PFSK-1 (cell line): Measurements from ENCODE around the gene PTPN6.
A peak's percentile ranks its signal among the peaks of the same experiment; 100 is the strongest.

ENCODE experiments used
- FOXP2 ChIP-seq: optimal IDR thresholded peaks from 2 replicates; pipeline ENCODE3; 2011; ENCODE audit warnings: borderline replicate concordance, control low read depth, inconsistent platforms; ENCODE audit not compliant: insufficient read depth; ENCODE audit errors: extremely low read length, extremely low read depth
- POLR2AphosphoS5 ChIP-seq: IDR thresholded peaks from 2 replicates; pipeline ENCODE4 v1.6.1; 2012; ENCODE audit warnings: low read depth, mild to moderate bottlenecking, control low read depth, low read length, moderate library complexity
- SIN3A ChIP-seq: IDR thresholded peaks from 2 replicates; pipeline ENCODE4 v1.6.1; 2012; ENCODE audit warnings: mild to moderate bottlenecking, low read length, moderate library complexity, borderline replicate concordance; ENCODE audit not compliant: insufficient read depth
- TAF1 ChIP-seq: IDR thresholded peaks from 2 replicates; pipeline ENCODE4 v1.6.1; 2012; ENCODE audit warnings: low read length, control low read depth, borderline replicate concordance; ENCODE audit not compliant: insufficient read depth
- TF ChIP-seq, protein P1 (sequence below), 2 experiments: IDR thresholded peaks; 2 replicates each; pipeline versions ENCODE4 v1.6.1 to v1.8.0; 2011 to 2012; ENCODE audit warnings: low read depth in 2 of 2, low read length in 2 of 2, control low read depth in 1 of 2, inconsistent platforms in 1 of 2, mild to moderate bottlenecking in 1 of 2, moderate library complexity in 1 of 2; ENCODE audit not compliant: insufficient read depth in 1 of 2

The PTPN6 gene

DNA sequence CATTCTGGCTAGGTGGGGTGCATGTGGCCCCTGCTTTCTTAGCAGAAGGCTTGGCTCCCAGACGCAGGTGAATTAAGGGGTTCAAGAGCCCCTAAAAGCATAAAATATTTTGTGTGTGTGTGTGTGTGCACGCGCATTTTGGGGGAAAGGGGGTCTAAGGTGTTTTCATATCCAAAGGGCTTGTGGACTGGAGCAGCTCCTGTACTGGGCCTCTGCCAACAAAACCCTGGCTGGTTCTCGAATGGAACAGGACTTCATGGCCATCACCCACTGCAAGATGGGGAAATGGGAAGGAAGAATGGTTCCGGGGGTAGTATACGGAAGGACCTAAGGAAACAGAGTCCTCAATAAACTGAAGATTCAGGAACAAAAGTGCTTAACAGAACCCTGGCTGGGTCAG lies 27.3 kb upstream of the PTPN6 start:
- TF ChIP-seq POLR2AphosphoS5 (no peak), FOXP2 (no peak), SIN3A (no peak), TAF1 (no peak)
- TF ChIP-seq, protein P1, sequence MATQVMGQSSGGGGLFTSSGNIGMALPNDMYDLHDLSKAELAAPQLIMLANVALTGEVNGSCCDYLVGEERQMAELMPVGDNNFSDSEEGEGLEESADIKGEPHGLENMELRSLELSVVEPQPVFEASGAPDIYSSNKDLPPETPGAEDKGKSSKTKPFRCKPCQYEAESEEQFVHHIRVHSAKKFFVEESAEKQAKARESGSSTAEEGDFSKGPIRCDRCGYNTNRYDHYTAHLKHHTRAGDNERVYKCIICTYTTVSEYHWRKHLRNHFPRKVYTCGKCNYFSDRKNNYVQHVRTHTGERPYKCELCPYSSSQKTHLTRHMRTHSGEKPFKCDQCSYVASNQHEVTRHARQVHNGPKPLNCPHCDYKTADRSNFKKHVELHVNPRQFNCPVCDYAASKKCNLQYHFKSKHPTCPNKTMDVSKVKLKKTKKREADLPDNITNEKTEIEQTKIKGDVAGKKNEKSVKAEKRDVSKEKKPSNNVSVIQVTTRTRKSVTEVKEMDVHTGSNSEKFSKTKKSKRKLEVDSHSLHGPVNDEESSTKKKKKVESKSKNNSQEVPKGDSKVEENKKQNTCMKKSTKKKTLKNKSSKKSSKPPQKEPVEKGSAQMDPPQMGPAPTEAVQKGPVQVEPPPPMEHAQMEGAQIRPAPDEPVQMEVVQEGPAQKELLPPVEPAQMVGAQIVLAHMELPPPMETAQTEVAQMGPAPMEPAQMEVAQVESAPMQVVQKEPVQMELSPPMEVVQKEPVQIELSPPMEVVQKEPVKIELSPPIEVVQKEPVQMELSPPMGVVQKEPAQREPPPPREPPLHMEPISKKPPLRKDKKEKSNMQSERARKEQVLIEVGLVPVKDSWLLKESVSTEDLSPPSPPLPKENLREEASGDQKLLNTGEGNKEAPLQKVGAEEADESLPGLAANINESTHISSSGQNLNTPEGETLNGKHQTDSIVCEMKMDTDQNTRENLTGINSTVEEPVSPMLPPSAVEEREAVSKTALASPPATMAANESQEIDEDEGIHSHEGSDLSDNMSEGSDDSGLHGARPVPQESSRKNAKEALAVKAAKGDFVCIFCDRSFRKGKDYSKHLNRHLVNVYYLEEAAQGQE (IDR thresholded peaks at IDR 0.05; ENCODE audit: insufficient read depth in 1 of 2, low read depth in 2 of 2, low read length in 2 of 2): no peak

GRCh38 chr12:6925239-6925539 lies 26.0 kb upstream of the PTPN6 start:
- no peak for TF ChIP-seq SIN3A
- TF ChIP-seq, protein P1 (IDR thresholded peaks at IDR 0.05; ENCODE audit: insufficient read depth in 1 of 2, low read depth in 2 of 2, low read length in 2 of 2): no peak
- TF ChIP-seq TAF1: no peak
- no peak for TF ChIP-seq POLR2AphosphoS5
- TF ChIP-seq FOXP2: no peak

DNA sequence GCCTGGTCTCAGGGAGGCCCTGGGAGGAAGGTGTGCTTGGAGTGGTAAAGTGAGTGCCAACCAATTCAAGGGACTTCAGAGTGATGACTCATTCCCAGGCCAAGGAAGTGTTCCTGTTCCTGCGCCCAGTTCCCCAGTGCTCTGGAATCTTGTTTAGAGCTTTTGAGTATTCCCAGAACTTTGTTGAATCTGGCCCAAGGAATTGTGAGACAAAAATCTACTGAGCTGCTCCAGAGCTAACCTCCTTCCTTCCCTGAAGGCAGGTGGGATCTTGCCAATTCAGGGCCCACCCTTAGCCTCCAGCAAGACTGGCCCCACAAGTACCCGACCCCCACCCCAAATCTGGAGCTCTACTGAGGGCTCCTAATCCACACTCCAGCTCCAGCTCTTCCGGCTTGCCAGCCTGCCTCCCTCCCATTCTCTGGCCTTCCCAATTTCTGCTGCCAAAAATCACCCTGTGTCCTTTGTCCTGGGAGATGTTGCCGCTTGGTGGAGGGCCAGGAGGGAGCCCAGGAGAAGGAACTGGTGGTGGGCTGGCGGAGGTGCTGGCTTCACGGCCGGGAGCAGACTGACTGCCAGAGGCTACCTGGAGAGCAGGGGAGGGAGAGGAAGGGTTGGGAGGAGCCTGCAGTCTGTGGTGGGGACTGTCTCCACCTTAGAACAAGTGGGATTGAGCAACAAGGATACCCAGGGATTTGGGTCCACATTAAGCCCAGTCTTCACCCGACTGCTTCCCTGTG lies 25.4 kb upstream of the PTPN6 start:
- TF ChIP-seq TAF1: no peak
- TF ChIP-seq POLR2AphosphoS5: peak; percentile 60; the same call in 1 of the 2 replicates
- TF ChIP-seq, protein P1 (IDR thresholded peaks at IDR 0.05; ENCODE audit: insufficient read depth in 1 of 2, low read depth in 2 of 2, low read length in 2 of 2): no peak

GRCh38 chr12:6927379-6928021 lies 23.7 kb upstream of the PTPN6 start, which contains the start of gene ATN1:
Gene ATN1 (plus strand): TSS chr12:6927959. CDS start chr12:6934002, 6,043 bp downstream.
- peak; percentile 78 for TF ChIP-seq FOXP2
- TF ChIP-seq, protein P1 (IDR thresholded peaks at IDR 0.05; ENCODE audit: insufficient read depth in 1 of 2, low read depth in 2 of 2, low read length in 2 of 2): 0 out of 4 replicates have a peak, but pooled peaks of 1 of the 2 experiments have one; percentile 25
- TF ChIP-seq SIN3A: no peak
- TF ChIP-seq POLR2AphosphoS5: peak; percentile 81
- 0 out of 2 replicates have a peak, but pooled peaks have one; percentile 57 for TF ChIP-seq TAF1
